ENCODE data around the gene AHI1.

DNA sequence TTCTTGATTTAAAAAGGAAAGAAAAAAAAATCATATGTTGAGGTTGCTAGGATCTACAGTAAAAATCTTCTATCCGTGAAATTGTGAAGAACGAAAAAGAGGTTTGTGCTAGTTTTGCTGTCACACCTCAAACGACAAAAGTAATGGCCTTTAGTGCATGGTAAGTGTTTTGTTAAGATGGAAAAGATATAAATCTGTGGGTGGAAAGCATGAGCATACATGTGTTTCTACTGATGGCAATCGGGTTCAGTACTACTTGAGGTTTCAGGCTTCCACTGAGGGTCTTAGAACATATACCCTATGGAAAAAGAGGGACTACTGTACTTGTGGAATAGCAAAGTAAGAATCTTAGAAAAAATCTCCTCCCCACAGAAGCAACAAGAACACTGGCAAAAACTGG, 58.0 kb downstream of the AHI1 start:
- TF ChIP-seq, protein P1, sequence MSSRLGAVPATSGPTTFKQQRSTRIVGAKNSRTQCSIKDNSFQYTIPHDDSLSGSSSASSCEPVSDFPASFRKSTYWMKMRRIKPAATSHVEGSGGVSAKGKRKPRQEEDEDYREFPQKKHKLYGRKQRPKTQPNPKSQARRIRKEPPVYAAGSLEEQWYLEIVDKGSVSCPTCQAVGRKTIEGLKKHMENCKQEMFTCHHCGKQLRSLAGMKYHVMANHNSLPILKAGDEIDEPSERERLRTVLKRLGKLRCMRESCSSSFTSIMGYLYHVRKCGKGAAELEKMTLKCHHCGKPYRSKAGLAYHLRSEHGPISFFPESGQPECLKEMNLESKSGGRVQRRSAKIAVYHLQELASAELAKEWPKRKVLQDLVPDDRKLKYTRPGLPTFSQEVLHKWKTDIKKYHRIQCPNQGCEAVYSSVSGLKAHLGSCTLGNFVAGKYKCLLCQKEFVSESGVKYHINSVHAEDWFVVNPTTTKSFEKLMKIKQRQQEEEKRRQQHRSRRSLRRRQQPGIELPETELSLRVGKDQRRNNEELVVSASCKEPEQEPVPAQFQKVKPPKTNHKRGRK (CRISPR knock-in tag; IDR thresholded peaks at IDR 0.05; ENCODE audit: borderline replicate concordance): no peak
- TF ChIP-seq, protein P2, sequence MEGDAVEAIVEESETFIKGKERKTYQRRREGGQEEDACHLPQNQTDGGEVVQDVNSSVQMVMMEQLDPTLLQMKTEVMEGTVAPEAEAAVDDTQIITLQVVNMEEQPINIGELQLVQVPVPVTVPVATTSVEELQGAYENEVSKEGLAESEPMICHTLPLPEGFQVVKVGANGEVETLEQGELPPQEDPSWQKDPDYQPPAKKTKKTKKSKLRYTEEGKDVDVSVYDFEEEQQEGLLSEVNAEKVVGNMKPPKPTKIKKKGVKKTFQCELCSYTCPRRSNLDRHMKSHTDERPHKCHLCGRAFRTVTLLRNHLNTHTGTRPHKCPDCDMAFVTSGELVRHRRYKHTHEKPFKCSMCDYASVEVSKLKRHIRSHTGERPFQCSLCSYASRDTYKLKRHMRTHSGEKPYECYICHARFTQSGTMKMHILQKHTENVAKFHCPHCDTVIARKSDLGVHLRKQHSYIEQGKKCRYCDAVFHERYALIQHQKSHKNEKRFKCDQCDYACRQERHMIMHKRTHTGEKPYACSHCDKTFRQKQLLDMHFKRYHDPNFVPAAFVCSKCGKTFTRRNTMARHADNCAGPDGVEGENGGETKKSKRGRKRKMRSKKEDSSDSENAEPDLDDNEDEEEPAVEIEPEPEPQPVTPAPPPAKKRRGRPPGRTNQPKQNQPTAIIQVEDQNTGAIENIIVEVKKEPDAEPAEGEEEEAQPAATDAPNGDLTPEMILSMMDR (IDR thresholded peaks at IDR 0.05): no peak
- TF ChIP-seq CBFB (CRISPR knock-in tag; IDR thresholded peaks at IDR 0.05; ENCODE audit: low read depth): no peak
- TF ChIP-seq IRF2 (CRISPR knock-in tag; IDR thresholded peaks at IDR 0.05; ENCODE audit: borderline replicate concordance, low read depth): no peak
- TF ChIP-seq, protein P3, sequence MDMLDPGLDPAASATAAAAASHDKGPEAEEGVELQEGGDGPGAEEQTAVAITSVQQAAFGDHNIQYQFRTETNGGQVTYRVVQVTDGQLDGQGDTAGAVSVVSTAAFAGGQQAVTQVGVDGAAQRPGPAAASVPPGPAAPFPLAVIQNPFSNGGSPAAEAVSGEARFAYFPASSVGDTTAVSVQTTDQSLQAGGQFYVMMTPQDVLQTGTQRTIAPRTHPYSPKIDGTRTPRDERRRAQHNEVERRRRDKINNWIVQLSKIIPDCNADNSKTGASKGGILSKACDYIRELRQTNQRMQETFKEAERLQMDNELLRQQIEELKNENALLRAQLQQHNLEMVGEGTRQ (CRISPR knock-in tag; IDR thresholded peaks at IDR 0.05): no peak
- no peak for TF ChIP-seq ZNF263 (CRISPR knock-in tag; IDR thresholded peaks at IDR 0.05; ENCODE audit: low read depth)
- TF ChIP-seq ZNF121 (CRISPR knock-in tag; IDR thresholded peaks at IDR 0.05): no peak
- no peak for TF ChIP-seq MLX (CRISPR knock-in tag; IDR thresholded peaks at IDR 0.05)
- TF ChIP-seq MAX (CRISPR knock-in tag; IDR thresholded peaks at IDR 0.05): no peak
- no peak for TF ChIP-seq HMGXB4 (CRISPR knock-in tag; IDR thresholded peaks at IDR 0.05)

Measured in WTC11 (cell line).